Astrocyte of the spinal cord (primary cell): ENCODE measurements around the gene NHSL1.

Experiments
- DNase-seq: peaks from one replicate; pipeline ENCODE4 v3.0.0; 2011; ENCODE audit warnings: low read depth, low spot score
- H3K4me3 ChIP-seq: 2 replicates; pipeline ENCODE4 v1.5.1; 2011; ENCODE audit warnings: low read depth, mild to moderate bottlenecking, low read length, moderate library complexity
- CTCF ChIP-seq: IDR thresholded peaks from 2 replicates; pipeline ENCODE4 v1.5.1; 2012; ENCODE audit warnings: low read depth, mild to moderate bottlenecking, low read length, inconsistent platforms
- in situ Hi-C: cut with HindIII; loops from 2 replicates; pipeline ENCODE4 v1.10.0; 2017; ENCODE audit warnings: low sequenced_read_pairs

NHSL1 gene

GRCh38 chr6:138422861-138423260 is 76.4 kb downstream of the NHSL1 start:
- H3K4me3 ChIP-seq = no peak overlapping the region
- no peak for TF ChIP-seq CTCF
- DNase-seq = no peak
- in situ Hi-C loops = no loop called here

GRCh38 chr6:138421608-138422007 is 77.7 kb downstream of the NHSL1 start:
- in situ Hi-C loops = no loop called here
- TF ChIP-seq CTCF = no peak
- no peak overlapping the region for H3K4me3 ChIP-seq
- DNase-seq = no peak

- no peak overlapping the region for H3K4me3 ChIP-seq
- TF ChIP-seq CTCF = no peak
- in situ Hi-C loops = no loop called here
- no peak for DNase-seq
Measured at GRCh38 chr6:138421089-138421488, 78.2 kb downstream of the NHSL1 start.

- no peak for DNase-seq
- no peak for TF ChIP-seq CTCF
- in situ Hi-C loops = no loop called here
- H3K4me3 ChIP-seq = no peak overlapping the region
Measured at GRCh38 chr6:138420356-138420755, 78.9 kb downstream of the NHSL1 start.

- in situ Hi-C loops = no loop called here
- H3K4me3 ChIP-seq = no peak overlapping the region
- DNase-seq = no peak
- TF ChIP-seq CTCF = no peak
Measured at GRCh38 chr6:138419766-138420165, 79.5 kb downstream of the NHSL1 start.

GRCh38 chr6:138418118-138418742 is 81.1 kb downstream of the NHSL1 start:
- in situ Hi-C loops = no loop called here
- no peak for DNase-seq
- TF ChIP-seq CTCF = no peak
- H3K4me3 ChIP-seq = no peak overlapping the region
